Measurements from ENCODE around the gene UVSSA.

Gene UVSSA

GRCh38 chr4:1413687-1414479 lies 66.9 kb downstream of the UVSSA start:
- TF ChIP-seq CTCF (IDR thresholded peaks at IDR 0.05): no peak

DNA sequence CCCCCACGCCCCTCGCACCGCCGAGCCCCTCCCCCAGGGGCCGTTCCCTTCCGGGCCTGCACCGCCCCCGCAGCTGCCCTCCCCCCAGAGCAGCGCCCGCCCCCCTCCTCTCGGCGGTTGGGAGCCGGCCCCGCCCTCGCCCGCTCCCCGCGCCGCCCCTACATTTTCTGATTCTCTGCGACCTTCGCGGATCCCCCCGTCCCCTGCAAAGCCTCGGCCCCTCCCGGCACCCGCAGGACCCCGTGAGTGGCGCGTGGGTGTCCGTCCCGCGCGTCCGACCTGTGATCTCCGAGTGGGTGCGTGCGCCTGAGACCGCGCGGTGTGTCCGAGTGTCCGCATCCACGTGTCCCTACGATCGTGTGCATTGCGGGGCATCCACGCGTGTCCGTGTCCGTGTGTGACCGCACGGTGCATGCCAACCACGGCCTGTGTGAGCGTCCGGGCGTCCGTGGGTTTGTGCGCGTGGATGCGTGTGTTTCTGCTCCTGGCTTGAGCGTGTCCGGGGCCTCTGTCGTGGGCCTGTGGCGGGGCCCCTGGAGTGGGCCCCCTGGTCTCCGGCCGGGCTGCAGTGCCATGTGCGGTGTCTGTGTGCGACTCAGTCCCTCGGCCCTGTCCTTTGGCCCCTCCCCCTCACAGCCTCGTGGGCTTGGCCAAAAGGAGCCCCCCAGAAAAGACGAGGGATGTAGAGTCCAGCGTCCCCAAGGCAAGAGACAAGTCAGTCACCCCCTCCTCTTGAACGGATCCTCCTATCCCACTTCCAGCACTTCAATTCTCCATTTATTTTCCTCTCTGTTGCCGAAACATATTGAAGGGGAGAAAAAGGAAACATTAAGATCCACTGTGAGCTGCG lies 68.0 kb downstream of the UVSSA start:
- no peak for TF ChIP-seq CTCF (IDR thresholded peaks at IDR 0.05)

GRCh38 chr4:1415681-1415981 lies 68.6 kb downstream of the UVSSA start:
- TF ChIP-seq CTCF (IDR thresholded peaks at IDR 0.05): no peak

GRCh38 chr4:1416051-1416947 lies 69.3 kb downstream of the UVSSA start:
- no peak for TF ChIP-seq CTCF (IDR thresholded peaks at IDR 0.05)

DNA sequence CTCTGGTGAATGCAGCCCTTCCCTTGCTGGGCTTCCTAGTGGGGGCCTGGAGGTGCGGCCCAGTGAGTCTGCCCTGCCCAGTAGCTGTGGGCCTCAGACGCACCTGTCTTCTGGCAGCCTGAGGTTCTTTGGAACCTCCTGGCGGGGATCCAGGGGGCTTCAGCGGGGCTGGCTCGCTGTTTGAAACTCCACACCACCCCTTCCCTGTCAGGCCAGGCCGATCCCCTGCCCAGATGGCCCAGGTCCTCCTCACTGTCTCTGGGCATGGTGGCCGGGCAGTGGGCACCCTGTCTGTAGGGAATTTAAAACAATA lies 69.9 kb downstream of the UVSSA start:
- no peak for TF ChIP-seq CTCF (IDR thresholded peaks at IDR 0.05)

GRCh38 chr4:1417522-1418390 lies 70.7 kb downstream of the UVSSA start:
- TF ChIP-seq CTCF (IDR thresholded peaks at IDR 0.05): no peak
